Measurements from ENCODE around the gene CNTRL. TPM values are rescaled to one million over a fixed set of nuclear protein-coding genes. Genes with fewer than 3 reads are reported as not detected.

The CNTRL gene
- total and polyA plus RNA-seq, 10 donors = 15.8 to 63.0 (median 48.9) TPM

DNA sequence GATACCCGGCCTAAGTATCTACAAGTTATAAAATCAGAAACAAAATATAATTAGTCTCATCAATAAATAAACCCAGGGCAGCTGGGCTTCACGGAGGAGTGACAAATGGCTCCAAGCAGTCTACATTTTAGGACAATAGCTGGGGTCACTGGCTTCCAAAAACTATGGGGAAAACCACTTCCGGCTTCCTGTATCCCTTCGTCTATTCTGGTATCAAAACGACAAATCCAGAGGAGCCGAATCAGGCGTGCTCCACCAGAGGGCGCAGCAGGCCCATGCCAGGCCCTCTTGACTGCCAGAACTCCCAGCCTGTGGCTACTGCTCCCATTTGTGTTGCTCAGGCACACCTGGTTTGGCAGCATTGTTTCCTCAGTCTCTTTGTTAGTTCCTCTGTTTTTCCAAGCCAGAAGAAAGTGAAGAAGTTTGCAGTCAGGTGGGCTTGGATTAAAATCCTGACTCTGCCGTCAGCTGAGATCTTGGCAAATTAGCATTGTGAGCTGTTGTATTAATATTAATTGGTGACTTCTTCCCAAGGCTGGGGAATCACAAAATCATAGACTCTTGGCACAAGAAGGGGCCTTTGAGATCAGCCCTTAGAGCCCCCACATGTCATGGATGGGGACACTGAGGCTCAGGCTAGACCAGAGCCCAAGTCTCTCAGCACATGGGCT, 138.5 kb downstream of the CNTRL start:
- H3K9me3 ChIP-seq = no peaks in the 10 kb centered on the region
- TF ChIP-seq POLR2AphosphoS5 (IDR thresholded peaks at IDR 0.05) (peak; percentile 29 to 63 (median 62)), POLR2A (IDR thresholded peaks at IDR 0.05) (no peak)
- TF ChIP-seq, protein P1, sequence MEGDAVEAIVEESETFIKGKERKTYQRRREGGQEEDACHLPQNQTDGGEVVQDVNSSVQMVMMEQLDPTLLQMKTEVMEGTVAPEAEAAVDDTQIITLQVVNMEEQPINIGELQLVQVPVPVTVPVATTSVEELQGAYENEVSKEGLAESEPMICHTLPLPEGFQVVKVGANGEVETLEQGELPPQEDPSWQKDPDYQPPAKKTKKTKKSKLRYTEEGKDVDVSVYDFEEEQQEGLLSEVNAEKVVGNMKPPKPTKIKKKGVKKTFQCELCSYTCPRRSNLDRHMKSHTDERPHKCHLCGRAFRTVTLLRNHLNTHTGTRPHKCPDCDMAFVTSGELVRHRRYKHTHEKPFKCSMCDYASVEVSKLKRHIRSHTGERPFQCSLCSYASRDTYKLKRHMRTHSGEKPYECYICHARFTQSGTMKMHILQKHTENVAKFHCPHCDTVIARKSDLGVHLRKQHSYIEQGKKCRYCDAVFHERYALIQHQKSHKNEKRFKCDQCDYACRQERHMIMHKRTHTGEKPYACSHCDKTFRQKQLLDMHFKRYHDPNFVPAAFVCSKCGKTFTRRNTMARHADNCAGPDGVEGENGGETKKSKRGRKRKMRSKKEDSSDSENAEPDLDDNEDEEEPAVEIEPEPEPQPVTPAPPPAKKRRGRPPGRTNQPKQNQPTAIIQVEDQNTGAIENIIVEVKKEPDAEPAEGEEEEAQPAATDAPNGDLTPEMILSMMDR (IDR thresholded peaks at IDR 0.05 in 8 of 11, conservative IDR thresholded peaks at IDR 0.05 in 3 of 11) = peak; percentile 33 to 91 (median 81)
- H3K36me3 ChIP-seq = peaks cover 0 to 24% (median 0%) of the 10 kb centered on the region in 6 donors
- peak; percentile 92 for DNase-seq
- no peaks in the 10 kb centered on the region for H3K27me3 ChIP-seq (replicated peaks in 1 of 7)
- peak overlapping the region in 5 of 8 donors; percentile 48 to 67 (median 61) for H3K27ac ChIP-seq
- peaks cover under 1 to 29% (median 12%) of the 10 kb centered on the region in 6 donors for H3K4me1 ChIP-seq
- H3K4me3 ChIP-seq = no peak overlapping the region
- intact Hi-C loops (cut with DNase I; ENCODE audit: low total_unique reads) = loop anchor here (10.0 kb wide), 1 partner anchor 52 kb away; the partner anchor contains the start of gene GSN
- 22 to 28% (median 23%) methylated on average over 9 of the region's 9 CpGs for WGBS, 5 donors

DNA sequence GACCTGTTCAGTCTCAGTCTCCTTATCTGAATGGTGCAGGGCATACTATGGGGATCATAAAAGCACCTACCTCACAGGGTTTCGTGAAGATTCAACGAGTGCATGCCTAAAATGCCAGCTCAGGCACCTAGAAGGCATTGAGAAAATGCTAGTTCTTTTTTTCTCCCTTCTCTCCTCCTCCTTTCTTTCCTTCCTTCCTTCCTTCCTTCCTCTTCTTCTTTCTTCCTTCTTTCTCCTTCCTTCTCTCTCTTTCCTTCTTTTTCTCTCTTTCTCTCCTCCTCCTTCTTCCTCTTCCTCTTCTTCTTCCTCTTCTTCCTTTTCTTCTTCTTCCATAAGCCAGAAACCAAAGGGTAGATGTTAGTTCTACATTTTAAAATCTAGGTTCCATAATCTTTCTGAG, 139.2 kb downstream of the CNTRL start:
- 74 to 87% (median 80%) methylated on average over 2 of the region's 2 CpGs for WGBS, 5 donors
- no peaks in the 10 kb centered on the region for H3K9me3 ChIP-seq
- TF ChIP-seq POLR2AphosphoS5 (IDR thresholded peaks at IDR 0.05) (no peak), POLR2A (IDR thresholded peaks at IDR 0.05) (no peak)
- TF ChIP-seq, protein P1 (IDR thresholded peaks at IDR 0.05 in 8 of 11, conservative IDR thresholded peaks at IDR 0.05 in 3 of 11) = no peak
- H3K27me3 ChIP-seq (replicated peaks in 1 of 7) = no peaks in the 10 kb centered on the region
- no peak for DNase-seq
- intact Hi-C loops (cut with DNase I; ENCODE audit: low total_unique reads) = loop anchor here (10.0 kb wide), 1 partner anchor 51 kb away; the partner anchor contains the start of gene GSN
- H3K4me1 ChIP-seq = peaks cover 0 to 25% (median 9%) of the 10 kb centered on the region in 6 donors
- peaks cover 0 to 24% (median 0%) of the 10 kb centered on the region in 6 donors for H3K36me3 ChIP-seq
- H3K4me3 ChIP-seq = no peak overlapping the region
- peak overlapping the region in 2 of 8 donors; percentile 28 to 61 for H3K27ac ChIP-seq

DNA sequence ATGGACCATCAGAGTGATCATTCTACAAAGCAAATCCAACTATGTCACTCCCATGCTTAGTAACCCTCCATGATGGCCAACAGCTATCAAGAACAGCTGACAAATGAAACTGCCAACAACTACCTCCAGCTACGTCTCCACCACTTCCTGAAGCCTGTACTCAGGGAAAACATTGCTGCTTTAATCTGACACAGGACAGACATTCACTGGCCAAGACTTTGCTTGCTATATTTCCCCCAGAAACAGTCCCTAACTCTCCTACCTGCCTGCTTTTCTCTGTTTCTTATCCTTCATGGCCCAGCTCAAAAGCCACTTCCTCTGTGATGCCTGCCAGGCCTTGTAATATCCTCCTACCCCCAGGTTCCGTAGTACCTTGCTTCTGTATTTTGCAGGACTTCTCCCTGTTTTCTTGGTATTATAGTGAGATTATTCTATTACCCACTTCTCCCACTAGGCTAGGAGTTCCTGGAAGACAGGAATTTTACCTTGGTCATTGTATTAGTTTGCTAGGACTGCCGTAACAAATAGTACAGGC, 141.6 kb downstream of the CNTRL start:
- H3K4me3 ChIP-seq = no peak overlapping the region
- 51 to 73% (median 68%) methylated on average over 3 of the region's 3 CpGs for WGBS, 5 donors
- no peak for DNase-seq
- H3K27me3 ChIP-seq (replicated peaks in 1 of 7) = no peaks in the 10 kb centered on the region
- no peak for TF ChIP-seq POLR2A (IDR thresholded peaks at IDR 0.05)
- TF ChIP-seq POLR2AphosphoS5 (IDR thresholded peaks at IDR 0.05) = no peak
- intact Hi-C loops (cut with DNase I; ENCODE audit: low total_unique reads) = loop anchor here (10.0 kb wide), 1 partner anchor 48 kb away; the partner anchor contains the start of gene GSN
- H3K36me3 ChIP-seq = peaks cover 0 to 15% (median 0%) of the 10 kb centered on the region in 6 donors
- H3K27ac ChIP-seq = no peak overlapping the region
- no peaks in the 10 kb centered on the region for H3K9me3 ChIP-seq
- peaks cover 0 to 31% (median 12%) of the 10 kb centered on the region in 6 donors for H3K4me1 ChIP-seq

DNA sequence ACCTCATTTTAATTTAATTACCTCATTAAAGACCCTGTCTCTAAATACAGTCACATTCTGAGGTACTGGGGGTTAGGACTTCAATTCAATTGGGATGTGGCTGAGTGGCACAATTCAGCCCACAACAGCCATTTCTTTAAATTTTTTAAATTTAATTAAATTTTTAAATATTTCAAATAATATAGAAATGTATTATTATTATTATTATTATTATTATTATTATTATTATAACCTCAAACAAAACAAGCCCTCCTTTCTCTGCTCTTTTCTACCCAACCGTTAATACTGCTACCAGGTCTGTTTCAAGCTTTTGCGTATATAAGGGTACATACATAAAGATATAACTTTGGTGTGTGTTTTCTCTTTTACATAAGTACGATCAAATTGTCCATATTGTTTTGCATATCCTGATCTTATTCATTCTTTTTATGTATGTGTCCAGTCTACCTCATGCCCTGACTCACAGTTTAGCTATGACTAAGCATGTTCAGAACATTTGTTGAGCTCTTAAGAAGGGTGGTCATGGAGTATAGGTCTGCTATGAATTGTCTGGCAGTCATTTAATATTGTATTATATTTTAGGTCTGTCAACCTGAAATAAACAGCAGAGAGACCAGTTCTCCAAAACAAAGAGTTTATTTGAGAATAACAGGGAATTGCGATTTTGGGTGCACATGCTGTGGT, 143.0 kb downstream of the CNTRL start:
- Histone ChIP-seq H3K27ac (no peak overlapping the region), H3K9me3 (no peaks in the 10 kb centered on the region), H3K4me3 (no peak overlapping the region), H3K4me1 (peaks cover 0 to 38% (median 14%) of the 10 kb centered on the region in 6 donors), H3K27me3 (replicated peaks in 1 of 7) (no peaks in the 10 kb centered on the region), H3K36me3 (peaks cover 0 to 15% (median 0%) of the 10 kb centered on the region in 6 donors)
- TF ChIP-seq, protein P1 (IDR thresholded peaks at IDR 0.05 in 8 of 11, conservative IDR thresholded peaks at IDR 0.05 in 3 of 11) = no peak
- DNase-seq = no peak
- intact Hi-C loops (cut with DNase I; ENCODE audit: low total_unique reads) = loop anchor here (10.0 kb wide), 1 partner anchor 47 kb away; the partner anchor contains the start of gene GSN
- 79 to 89% (median 85%) methylated on average over 4 of the region's 4 CpGs for WGBS, 5 donors
